ENCODE results near the gene CARD10. TPM values are rescaled to one million over a fixed set of nuclear protein-coding genes. Genes with fewer than 3 reads are reported as not detected.

Gene CARD10
- total and polyA plus RNA-seq, 2 of the 13 experiments (the other 11 are each of a cell fraction or from before 2014, with no cell fraction given): 35.2 to 55.8 TPM

GRCh38 chr22:37549704-37550059 lies 30.5 kb upstream of the CARD10 start (continued):
- TF ChIP-seq, protein P1, sequence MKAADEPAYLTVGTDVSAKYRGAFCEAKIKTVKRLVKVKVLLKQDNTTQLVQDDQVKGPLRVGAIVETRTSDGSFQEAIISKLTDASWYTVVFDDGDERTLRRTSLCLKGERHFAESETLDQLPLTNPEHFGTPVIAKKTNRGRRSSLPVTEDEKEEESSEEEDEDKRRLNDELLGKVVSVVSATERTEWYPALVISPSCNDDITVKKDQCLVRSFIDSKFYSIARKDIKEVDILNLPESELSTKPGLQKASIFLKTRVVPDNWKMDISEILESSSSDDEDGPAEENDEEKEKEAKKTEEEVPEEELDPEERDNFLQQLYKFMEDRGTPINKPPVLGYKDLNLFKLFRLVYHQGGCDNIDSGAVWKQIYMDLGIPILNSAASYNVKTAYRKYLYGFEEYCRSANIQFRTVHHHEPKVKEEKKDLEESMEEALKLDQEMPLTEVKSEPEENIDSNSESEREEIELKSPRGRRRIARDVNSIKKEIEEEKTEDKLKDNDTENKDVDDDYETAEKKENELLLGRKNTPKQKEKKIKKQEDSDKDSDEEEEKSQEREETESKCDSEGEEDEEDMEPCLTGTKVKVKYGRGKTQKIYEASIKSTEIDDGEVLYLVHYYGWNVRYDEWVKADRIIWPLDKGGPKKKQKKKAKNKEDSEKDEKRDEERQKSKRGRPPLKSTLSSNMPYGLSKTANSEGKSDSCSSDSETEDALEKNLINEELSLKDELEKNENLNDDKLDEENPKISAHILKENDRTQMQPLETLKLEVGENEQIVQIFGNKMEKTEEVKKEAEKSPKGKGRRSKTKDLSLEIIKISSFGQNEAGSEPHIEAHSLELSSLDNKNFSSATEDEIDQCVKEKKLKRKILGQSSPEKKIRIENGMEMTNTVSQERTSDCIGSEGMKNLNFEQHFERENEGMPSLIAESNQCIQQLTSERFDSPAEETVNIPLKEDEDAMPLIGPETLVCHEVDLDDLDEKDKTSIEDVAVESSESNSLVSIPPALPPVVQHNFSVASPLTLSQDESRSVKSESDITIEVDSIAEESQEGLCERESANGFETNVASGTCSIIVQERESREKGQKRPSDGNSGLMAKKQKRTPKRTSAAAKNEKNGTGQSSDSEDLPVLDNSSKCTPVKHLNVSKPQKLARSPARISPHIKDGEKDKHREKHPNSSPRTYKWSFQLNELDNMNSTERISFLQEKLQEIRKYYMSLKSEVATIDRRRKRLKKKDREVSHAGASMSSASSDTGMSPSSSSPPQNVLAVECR (CRISPR knock-in tag; IDR thresholded peaks at IDR 0.05; ENCODE audit: borderline replicate concordance): no peak
- TF ChIP-seq FOXO4 (CRISPR knock-in tag; conservative IDR thresholded peaks at IDR 0.05) (no peak), PPARG (CRISPR knock-in tag; conservative IDR thresholded peaks at IDR 0.05) (no peak), PREB (CRISPR knock-in tag; IDR thresholded peaks at IDR 0.05) (no peak), HNRNPL (IDR thresholded peaks at IDR 0.05; ENCODE audit: low read depth, low read length) (peak; percentile 84; the same call in 1 of the 2 replicates), TRIM22 (IDR thresholded peaks at IDR 0.05) (no peak), CAMTA2 (CRISPR knock-in tag; IDR thresholded peaks at IDR 0.05; ENCODE audit: borderline replicate concordance) (no peak), ZNF546 (CRISPR knock-in tag; conservative IDR thresholded peaks at IDR 0.05) (no peak), TEAD3 (CRISPR knock-in tag; optimal IDR thresholded peaks at IDR 0.05; ENCODE audit: borderline replicate concordance) (no peak), ZNF570 (CRISPR knock-in tag; IDR thresholded peaks at IDR 0.05; ENCODE audit: borderline replicate concordance) (no peak), TARDBP (CRISPR knock-in tag; IDR thresholded peaks at IDR 0.05) (no peak), RAD21 (CRISPR knock-in tag; IDR thresholded peaks at IDR 0.05) (peak; percentile 19; the same call in 1 of the 2 replicates), GTF2F1 (IDR thresholded peaks at IDR 0.05; ENCODE audit: low read length) (no peak), ZNF598 (CRISPR knock-in tag; IDR thresholded peaks at IDR 0.05; ENCODE audit: borderline replicate concordance) (no peak), SAP130 (CRISPR knock-in tag; IDR thresholded peaks at IDR 0.05; ENCODE audit: low read depth) (no peak)
- TF ChIP-seq, protein P2, sequence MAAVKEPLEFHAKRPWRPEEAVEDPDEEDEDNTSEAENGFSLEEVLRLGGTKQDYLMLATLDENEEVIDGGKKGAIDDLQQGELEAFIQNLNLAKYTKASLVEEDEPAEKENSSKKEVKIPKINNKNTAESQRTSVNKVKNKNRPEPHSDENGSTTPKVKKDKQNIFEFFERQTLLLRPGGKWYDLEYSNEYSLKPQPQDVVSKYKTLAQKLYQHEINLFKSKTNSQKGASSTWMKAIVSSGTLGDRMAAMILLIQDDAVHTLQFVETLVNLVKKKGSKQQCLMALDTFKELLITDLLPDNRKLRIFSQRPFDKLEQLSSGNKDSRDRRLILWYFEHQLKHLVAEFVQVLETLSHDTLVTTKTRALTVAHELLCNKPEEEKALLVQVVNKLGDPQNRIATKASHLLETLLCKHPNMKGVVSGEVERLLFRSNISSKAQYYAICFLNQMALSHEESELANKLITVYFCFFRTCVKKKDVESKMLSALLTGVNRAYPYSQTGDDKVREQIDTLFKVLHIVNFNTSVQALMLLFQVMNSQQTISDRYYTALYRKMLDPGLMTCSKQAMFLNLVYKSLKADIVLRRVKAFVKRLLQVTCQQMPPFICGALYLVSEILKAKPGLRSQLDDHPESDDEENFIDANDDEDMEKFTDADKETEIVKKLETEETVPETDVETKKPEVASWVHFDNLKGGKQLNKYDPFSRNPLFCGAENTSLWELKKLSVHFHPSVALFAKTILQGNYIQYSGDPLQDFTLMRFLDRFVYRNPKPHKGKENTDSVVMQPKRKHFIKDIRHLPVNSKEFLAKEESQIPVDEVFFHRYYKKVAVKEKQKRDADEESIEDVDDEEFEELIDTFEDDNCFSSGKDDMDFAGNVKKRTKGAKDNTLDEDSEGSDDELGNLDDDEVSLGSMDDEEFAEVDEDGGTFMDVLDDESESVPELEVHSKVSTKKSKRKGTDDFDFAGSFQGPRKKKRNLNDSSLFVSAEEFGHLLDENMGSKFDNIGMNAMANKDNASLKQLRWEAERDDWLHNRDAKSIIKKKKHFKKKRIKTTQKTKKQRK (IDR thresholded peaks at IDR 0.05; ENCODE audit: low read length): no peak
- TF ChIP-seq, protein P3, sequence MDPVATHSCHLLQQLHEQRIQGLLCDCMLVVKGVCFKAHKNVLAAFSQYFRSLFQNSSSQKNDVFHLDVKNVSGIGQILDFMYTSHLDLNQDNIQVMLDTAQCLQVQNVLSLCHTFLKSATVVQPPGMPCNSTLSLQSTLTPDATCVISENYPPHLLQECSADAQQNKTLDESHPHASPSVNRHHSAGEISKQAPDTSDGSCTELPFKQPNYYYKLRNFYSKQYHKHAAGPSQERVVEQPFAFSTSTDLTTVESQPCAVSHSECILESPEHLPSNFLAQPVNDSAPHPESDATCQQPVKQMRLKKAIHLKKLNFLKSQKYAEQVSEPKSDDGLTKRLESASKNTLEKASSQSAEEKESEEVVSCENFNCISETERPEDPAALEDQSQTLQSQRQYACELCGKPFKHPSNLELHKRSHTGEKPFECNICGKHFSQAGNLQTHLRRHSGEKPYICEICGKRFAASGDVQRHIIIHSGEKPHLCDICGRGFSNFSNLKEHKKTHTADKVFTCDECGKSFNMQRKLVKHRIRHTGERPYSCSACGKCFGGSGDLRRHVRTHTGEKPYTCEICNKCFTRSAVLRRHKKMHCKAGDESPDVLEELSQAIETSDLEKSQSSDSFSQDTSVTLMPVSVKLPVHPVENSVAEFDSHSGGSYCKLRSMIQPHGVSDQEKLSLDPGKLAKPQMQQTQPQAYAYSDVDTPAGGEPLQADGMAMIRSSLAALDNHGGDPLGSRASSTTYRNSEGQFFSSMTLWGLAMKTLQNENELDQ (CRISPR knock-in tag; IDR thresholded peaks at IDR 0.05; ENCODE audit: borderline replicate concordance): no peak

Data from HepG2 (cell line).